Neural cell (in vitro differentiated cells): ENCODE measurements around the gene LRRC2. TPM values are rescaled to one million over a fixed set of nuclear protein-coding genes. Genes with fewer than 3 reads are reported as not detected.

Experiments used
- H2AFZ ChIP-seq: fragments of 200-600, 300-800 bp; sonication (generic), shearing (Covaris generic); 2 replicates; pipeline ENCODE4 v1.6.0; 2014; ENCODE audit warnings: low read depth, mild to moderate bottlenecking, antibody characterized with exemption, low read length, moderate library complexity
- H3F3A ChIP-seq: fragments of 200-600 bp; shearing (Covaris generic); 2 replicates; pipeline ENCODE4 v1.6.1; 2016; ENCODE audit warnings: mild to moderate bottlenecking, moderate library complexity, mixed read lengths, antibody characterized with exemption, low read length; ENCODE audit not compliant: insufficient read depth, poor library complexity, severe bottlenecking
- H3K27ac ChIP-seq: fragments of 200-600, 300-800 bp; sonication (generic), shearing (Covaris generic); 2 replicates; pipeline ENCODE4 v1.5.1; 2014; ENCODE audit warnings: mild to moderate bottlenecking, low read length, moderate library complexity
- H3K27me3 ChIP-seq: fragments of 300-800, 200-600 bp; sonication (generic), shearing (Covaris generic); 2 replicates; pipeline ENCODE4 v1.6.0; 2014; ENCODE audit warnings: mild to moderate bottlenecking, low read depth, low read length, moderate library complexity; ENCODE audit not compliant: insufficient read depth
- H3K36me3 ChIP-seq: fragments of 300-800, 200-600 bp; sonication (generic), shearing (Covaris generic); 2 replicates; pipeline ENCODE4 v1.5.1; 2014; ENCODE audit warnings: mild to moderate bottlenecking, antibody characterized with exemption, low read length, moderate library complexity; ENCODE audit not compliant: insufficient read depth
- H3K4me2 ChIP-seq: fragments of 300-800, 200-600 bp; sonication (generic), shearing (Covaris generic); 2 replicates; pipeline ENCODE4 v1.6.0; 2014; ENCODE audit warnings: mild to moderate bottlenecking, low read length
- H3K4me3 ChIP-seq: fragments of 300-800, 200-600 bp; sonication (generic), shearing (Covaris generic); 2 replicates; pipeline ENCODE4 v1.5.1; 2014; ENCODE audit warnings: mild to moderate bottlenecking, low read length, moderate library complexity
- H3K79me2 ChIP-seq: fragments of 200-600 bp; shearing (Covaris generic); replicated peaks from 2 replicates; pipeline ENCODE4 v1.6.0; 2014; ENCODE audit warnings: mild to moderate bottlenecking, low read length, moderate library complexity; ENCODE audit not compliant: insufficient read depth
- H3K9ac ChIP-seq: fragments of 300-800, 200-600 bp; sonication (generic), shearing (Covaris generic); 2 replicates; pipeline ENCODE4 v1.6.1; 2016; ENCODE audit warnings: mild to moderate bottlenecking, low read length, mixed read lengths
- H3K9me2 ChIP-seq: fragments of 200-600 bp; shearing (Covaris generic); 2 replicates; pipeline ENCODE4 v1.6.1; 2016; ENCODE audit warnings: mild to moderate bottlenecking, low read length, mixed read lengths; ENCODE audit not compliant: insufficient read depth
- H3K9me3 ChIP-seq: fragments of 200-600, 300-800 bp; sonication (generic), shearing (Covaris generic); 2 replicates; pipeline ENCODE4 v1.6.1; 2016; ENCODE audit warnings: mild to moderate bottlenecking, mixed run types, low read length, moderate library complexity, mixed read lengths
- H4K20me1 ChIP-seq: fragments of 200-600 bp; shearing (Covaris generic); 2 replicates; pipeline ENCODE4 v1.6.1; 2016; ENCODE audit warnings: mild to moderate bottlenecking, mixed run types; ENCODE audit not compliant: insufficient read depth
- EP300 ChIP-seq: fragments of 450-650 bp; conservative IDR thresholded peaks from 2 replicates; pipeline ENCODE4 v1.6.1; 2014; ENCODE audit warnings: antibody characterized with exemption, mild to moderate bottlenecking, moderate library complexity; ENCODE audit not compliant: poor library complexity, severe bottlenecking
- EZH2 ChIP-seq: fragments of 200-600, 300-800 bp; shearing (Covaris generic), sonication (generic); IDR thresholded peaks from 2 replicates; pipeline ENCODE4 v1.6.1; 2014; ENCODE audit warnings: antibody characterized with exemption, low read length, borderline replicate concordance, mild to moderate bottlenecking; ENCODE audit not compliant: insufficient read depth, poor library complexity, severe bottlenecking
- MXI1 ChIP-seq: fragments of 450-650 bp; conservative IDR thresholded peaks from 2 replicates; pipeline ENCODE4 v1.6.1; 2014; ENCODE audit warnings: antibody characterized with exemption, mild to moderate bottlenecking; ENCODE audit not compliant: poor library complexity, severe bottlenecking
- POLR2AphosphoS5 ChIP-seq: IDR thresholded peaks from 2 replicates; pipeline ENCODE4 v1.6.1; 2012
- RAD21 ChIP-seq: fragments of 450-650 bp; conservative IDR thresholded peaks from 2 replicates; pipeline ENCODE4 v1.6.1; 2014; ENCODE audit warnings: antibody characterized with exemption, mild to moderate bottlenecking, moderate library complexity
- SMC3 ChIP-seq: fragments of 450-650 bp; conservative IDR thresholded peaks from 2 replicates; pipeline ENCODE4 v1.6.1; 2014; ENCODE audit warnings: antibody characterized with exemption, mild to moderate bottlenecking, moderate library complexity; ENCODE audit not compliant: poor library complexity
- TAF1 ChIP-seq: IDR thresholded peaks from 2 replicates; pipeline ENCODE4 v1.6.1; 2012; ENCODE audit warnings: low read depth
- polyA plus RNA-seq: library from polyadenylated mRNA; depleted of rRNA; stranded (reverse); fragments of >200 nt; gene quantifications from 2 replicates; pipeline ENCODE4 v1.2.3, GENCODE V29; 2014
- TF ChIP-seq, protein P1 (sequence below): fragments of 450-650 bp; IDR thresholded peaks from 2 replicates; pipeline ENCODE4 v1.5.1; 2014; ENCODE audit warnings: antibody characterized with exemption, mild to moderate bottlenecking, moderate library complexity; ENCODE audit not compliant: poor library complexity, severe bottlenecking
- TF ChIP-seq, protein P2 (sequence below): IDR thresholded peaks from 2 replicates; pipeline ENCODE4 v1.6.1; 2012; ENCODE audit warnings: borderline replicate concordance

Gene LRRC2
- polyA plus RNA-seq, 1 donor from 2014 or later = not detected

DNA sequence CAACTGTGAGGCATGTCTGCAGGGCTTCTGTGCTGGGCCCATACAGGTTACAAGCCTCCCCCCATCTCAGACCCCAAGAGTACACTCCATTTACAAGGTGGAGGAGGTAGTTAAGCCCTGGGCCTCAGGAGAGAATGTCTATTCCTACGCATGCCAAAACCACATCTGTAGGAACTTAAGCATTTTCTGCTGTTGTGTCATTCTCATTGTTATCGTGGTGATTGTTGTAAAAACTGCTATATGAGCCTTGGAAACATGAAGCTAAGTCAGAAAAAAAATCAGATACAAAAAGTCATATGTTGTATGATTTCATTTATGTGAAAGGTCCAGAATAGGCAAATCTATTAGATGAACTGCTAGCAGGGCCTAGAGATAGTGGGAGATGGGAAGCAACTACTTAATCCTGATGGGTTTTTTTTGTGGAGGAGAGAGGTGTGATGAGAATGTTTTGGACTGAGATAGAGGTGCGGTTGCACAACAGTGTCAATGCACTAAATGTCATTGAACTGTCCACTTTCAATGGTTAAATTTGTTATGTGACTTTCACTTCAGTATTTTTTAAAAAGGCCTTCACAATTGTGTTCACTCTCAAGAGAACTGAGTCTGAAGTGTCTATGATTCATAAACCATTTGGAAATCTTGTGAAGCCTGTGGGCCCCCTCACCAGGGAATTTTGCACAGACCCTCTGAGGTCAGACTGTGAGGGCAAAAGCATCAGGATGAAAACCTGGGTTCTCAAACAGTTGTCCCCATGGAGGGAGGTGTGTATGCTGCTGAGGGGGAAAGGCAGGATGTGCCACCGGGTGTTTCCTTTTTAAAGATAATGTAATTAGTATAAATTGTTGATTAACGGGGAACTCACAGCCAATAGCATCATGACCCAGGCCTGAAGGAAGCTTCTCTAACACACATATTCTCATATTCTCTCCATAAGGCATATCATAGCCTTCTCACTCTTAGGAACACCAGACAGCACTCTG lies 65.2 kb downstream of the LRRC2 start:
- H3K79me2 ChIP-seq = no peaks in the 10 kb centered on the region
- TF ChIP-seq, protein P1, sequence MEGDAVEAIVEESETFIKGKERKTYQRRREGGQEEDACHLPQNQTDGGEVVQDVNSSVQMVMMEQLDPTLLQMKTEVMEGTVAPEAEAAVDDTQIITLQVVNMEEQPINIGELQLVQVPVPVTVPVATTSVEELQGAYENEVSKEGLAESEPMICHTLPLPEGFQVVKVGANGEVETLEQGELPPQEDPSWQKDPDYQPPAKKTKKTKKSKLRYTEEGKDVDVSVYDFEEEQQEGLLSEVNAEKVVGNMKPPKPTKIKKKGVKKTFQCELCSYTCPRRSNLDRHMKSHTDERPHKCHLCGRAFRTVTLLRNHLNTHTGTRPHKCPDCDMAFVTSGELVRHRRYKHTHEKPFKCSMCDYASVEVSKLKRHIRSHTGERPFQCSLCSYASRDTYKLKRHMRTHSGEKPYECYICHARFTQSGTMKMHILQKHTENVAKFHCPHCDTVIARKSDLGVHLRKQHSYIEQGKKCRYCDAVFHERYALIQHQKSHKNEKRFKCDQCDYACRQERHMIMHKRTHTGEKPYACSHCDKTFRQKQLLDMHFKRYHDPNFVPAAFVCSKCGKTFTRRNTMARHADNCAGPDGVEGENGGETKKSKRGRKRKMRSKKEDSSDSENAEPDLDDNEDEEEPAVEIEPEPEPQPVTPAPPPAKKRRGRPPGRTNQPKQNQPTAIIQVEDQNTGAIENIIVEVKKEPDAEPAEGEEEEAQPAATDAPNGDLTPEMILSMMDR = no peak
- TF ChIP-seq, protein P2, sequence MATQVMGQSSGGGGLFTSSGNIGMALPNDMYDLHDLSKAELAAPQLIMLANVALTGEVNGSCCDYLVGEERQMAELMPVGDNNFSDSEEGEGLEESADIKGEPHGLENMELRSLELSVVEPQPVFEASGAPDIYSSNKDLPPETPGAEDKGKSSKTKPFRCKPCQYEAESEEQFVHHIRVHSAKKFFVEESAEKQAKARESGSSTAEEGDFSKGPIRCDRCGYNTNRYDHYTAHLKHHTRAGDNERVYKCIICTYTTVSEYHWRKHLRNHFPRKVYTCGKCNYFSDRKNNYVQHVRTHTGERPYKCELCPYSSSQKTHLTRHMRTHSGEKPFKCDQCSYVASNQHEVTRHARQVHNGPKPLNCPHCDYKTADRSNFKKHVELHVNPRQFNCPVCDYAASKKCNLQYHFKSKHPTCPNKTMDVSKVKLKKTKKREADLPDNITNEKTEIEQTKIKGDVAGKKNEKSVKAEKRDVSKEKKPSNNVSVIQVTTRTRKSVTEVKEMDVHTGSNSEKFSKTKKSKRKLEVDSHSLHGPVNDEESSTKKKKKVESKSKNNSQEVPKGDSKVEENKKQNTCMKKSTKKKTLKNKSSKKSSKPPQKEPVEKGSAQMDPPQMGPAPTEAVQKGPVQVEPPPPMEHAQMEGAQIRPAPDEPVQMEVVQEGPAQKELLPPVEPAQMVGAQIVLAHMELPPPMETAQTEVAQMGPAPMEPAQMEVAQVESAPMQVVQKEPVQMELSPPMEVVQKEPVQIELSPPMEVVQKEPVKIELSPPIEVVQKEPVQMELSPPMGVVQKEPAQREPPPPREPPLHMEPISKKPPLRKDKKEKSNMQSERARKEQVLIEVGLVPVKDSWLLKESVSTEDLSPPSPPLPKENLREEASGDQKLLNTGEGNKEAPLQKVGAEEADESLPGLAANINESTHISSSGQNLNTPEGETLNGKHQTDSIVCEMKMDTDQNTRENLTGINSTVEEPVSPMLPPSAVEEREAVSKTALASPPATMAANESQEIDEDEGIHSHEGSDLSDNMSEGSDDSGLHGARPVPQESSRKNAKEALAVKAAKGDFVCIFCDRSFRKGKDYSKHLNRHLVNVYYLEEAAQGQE = no peak
- TF ChIP-seq EZH2 (no peak), SMC3 (no peak), POLR2AphosphoS5 (no peak), RAD21 (no peak), EP300 (no peak), TAF1 (no peak), MXI1 (no peak)
- H3K9ac ChIP-seq = no peak overlapping the region
- no peaks in the 10 kb centered on the region for H4K20me1 ChIP-seq
- no peaks in the 10 kb centered on the region for H3K36me3 ChIP-seq
- H3K9me2 ChIP-seq = no peaks in the 10 kb centered on the region
- H3F3A ChIP-seq = no peaks in the 10 kb centered on the region
- no peaks in the 10 kb centered on the region for H3K27me3 ChIP-seq
- no peak overlapping the region for H3K4me2 ChIP-seq
- H2AFZ ChIP-seq = no peak overlapping the region
- H3K27ac ChIP-seq = no peak overlapping the region
- no peak overlapping the region for H3K4me3 ChIP-seq
- H3K9me3 ChIP-seq = no peaks in the 10 kb centered on the region

DNA sequence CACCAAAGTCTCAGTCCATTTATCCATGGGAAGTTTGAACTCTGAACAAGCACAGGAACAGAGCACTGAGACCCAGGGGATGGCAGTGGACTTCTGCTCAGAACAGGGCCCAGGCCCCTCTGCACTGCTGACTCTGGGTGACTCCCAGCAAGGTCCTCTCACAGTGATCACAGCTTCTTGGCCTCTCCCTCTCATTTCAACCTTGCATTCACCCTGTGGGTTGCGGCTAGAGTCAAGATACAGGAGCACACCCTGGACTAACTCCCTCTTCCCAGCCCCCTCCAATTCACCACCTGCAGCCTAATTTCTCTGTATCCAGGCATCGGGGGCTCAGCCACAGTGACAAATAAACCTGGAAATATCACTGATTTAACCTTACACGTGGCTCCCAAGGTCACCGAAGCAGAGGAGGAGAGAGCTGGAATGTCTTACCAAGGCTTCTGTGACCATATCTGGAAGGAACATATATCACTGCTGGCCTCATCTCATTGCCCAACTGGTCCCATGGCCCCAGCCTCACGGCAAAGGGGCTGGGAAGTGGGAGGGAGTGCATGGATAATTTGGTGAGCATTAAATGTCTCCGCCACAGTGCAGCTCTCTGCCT lies 67.1 kb downstream of the LRRC2 start:
- no peak overlapping the region for H3K27ac ChIP-seq
- H3F3A ChIP-seq = no peaks in the 10 kb centered on the region
- H3K79me2 ChIP-seq = no peaks in the 10 kb centered on the region
- H3K4me3 ChIP-seq = no peak overlapping the region
- no peak overlapping the region for H3K9ac ChIP-seq
- no peak overlapping the region for H2AFZ ChIP-seq
- TF ChIP-seq TAF1 (no peak), POLR2AphosphoS5 (no peak), RAD21 (no peak), SMC3 (no peak), MXI1 (no peak), EP300 (no peak), EZH2 (no peak)
- TF ChIP-seq, protein P2 = no peak
- TF ChIP-seq, protein P1 = no peak
- no peaks in the 10 kb centered on the region for H3K9me3 ChIP-seq
- no peaks in the 10 kb centered on the region for H3K27me3 ChIP-seq
- H3K9me2 ChIP-seq = no peaks in the 10 kb centered on the region
- no peak overlapping the region for H3K4me2 ChIP-seq
- H4K20me1 ChIP-seq = no peaks in the 10 kb centered on the region
- H3K36me3 ChIP-seq = no peaks in the 10 kb centered on the region
